ENCODE data around the gene NEU2.

DNA sequence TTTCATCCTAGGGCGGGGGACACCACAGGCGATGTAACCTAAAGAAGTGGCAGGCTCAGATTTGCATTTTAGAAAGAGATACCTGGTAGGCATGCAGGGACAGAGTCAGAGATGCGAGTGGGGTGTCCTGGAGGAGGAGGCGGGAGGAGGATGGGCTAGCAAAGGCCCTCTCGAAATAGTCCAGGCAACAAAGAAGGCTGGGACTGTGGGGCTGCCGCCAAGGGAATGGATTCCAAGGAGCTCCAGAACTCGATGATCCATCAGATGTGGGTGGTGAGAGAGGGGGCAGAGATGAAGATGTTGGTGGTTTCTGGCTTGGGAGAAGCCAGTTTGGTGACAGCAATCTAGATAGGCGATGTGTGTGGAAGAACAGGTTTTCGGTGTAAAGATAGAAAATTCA, 15.2 kb downstream of the NEU2 start:
- TF ChIP-seq, protein P1, sequence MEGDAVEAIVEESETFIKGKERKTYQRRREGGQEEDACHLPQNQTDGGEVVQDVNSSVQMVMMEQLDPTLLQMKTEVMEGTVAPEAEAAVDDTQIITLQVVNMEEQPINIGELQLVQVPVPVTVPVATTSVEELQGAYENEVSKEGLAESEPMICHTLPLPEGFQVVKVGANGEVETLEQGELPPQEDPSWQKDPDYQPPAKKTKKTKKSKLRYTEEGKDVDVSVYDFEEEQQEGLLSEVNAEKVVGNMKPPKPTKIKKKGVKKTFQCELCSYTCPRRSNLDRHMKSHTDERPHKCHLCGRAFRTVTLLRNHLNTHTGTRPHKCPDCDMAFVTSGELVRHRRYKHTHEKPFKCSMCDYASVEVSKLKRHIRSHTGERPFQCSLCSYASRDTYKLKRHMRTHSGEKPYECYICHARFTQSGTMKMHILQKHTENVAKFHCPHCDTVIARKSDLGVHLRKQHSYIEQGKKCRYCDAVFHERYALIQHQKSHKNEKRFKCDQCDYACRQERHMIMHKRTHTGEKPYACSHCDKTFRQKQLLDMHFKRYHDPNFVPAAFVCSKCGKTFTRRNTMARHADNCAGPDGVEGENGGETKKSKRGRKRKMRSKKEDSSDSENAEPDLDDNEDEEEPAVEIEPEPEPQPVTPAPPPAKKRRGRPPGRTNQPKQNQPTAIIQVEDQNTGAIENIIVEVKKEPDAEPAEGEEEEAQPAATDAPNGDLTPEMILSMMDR (conservative IDR thresholded peaks at IDR 0.05; ENCODE audit: low read length): no peak
- TF ChIP-seq EZH2phosphoT487 (IDR thresholded peaks at IDR 0.05; ENCODE audit: borderline replicate concordance): no peak

Data from Loucy (cell line).